ENCODE data around the gene CENPX.

- TF ChIP-seq CTCF (IDR thresholded peaks at IDR 0.05 in 8 of 11, conservative IDR thresholded peaks at IDR 0.05 in 3 of 11) (no peak), POLR2AphosphoS5 (IDR thresholded peaks at IDR 0.05) (no peak)
Measured at GRCh38 chr17:82028246-82028645, 5.6 kb upstream of the CENPX start.
